ENCODE measurements around the gene EDN2.

DNA sequence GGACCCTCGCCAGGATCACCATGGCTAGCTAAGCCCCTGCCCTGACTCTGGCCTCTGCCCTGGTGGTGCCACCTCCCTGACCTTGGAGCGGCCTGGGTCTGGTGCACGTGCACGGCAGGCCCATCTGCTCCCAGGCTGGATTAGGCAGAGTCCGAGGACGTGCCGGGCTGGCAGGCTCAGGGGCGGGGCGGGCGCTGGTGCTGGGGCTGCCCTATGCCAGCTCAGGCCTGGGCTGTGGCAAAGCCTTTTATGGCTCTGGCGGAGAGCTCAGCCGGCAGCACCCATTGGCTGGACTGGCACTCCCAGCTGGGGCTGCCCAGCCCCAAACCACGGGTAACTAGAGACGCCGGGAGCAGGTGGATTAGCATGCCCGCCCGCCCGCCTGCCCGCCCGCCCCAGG is 17.1 kb upstream of the EDN2 start:
- TF ChIP-seq, protein P1, sequence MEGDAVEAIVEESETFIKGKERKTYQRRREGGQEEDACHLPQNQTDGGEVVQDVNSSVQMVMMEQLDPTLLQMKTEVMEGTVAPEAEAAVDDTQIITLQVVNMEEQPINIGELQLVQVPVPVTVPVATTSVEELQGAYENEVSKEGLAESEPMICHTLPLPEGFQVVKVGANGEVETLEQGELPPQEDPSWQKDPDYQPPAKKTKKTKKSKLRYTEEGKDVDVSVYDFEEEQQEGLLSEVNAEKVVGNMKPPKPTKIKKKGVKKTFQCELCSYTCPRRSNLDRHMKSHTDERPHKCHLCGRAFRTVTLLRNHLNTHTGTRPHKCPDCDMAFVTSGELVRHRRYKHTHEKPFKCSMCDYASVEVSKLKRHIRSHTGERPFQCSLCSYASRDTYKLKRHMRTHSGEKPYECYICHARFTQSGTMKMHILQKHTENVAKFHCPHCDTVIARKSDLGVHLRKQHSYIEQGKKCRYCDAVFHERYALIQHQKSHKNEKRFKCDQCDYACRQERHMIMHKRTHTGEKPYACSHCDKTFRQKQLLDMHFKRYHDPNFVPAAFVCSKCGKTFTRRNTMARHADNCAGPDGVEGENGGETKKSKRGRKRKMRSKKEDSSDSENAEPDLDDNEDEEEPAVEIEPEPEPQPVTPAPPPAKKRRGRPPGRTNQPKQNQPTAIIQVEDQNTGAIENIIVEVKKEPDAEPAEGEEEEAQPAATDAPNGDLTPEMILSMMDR (IDR thresholded peaks at IDR 0.05): no peak
- no peak for TF ChIP-seq POLR2A (IDR thresholded peaks at IDR 0.05)
- TF ChIP-seq EP300 (IDR thresholded peaks at IDR 0.05): no peak
